ENCODE data around the gene MRPL19.
"Not testable (repeated sequence)": the region's sequence is repeated elsewhere in the genome, so short reads cannot be mapped to it uniquely, and the experiment has no call there.

MRPL19 gene

DNA sequence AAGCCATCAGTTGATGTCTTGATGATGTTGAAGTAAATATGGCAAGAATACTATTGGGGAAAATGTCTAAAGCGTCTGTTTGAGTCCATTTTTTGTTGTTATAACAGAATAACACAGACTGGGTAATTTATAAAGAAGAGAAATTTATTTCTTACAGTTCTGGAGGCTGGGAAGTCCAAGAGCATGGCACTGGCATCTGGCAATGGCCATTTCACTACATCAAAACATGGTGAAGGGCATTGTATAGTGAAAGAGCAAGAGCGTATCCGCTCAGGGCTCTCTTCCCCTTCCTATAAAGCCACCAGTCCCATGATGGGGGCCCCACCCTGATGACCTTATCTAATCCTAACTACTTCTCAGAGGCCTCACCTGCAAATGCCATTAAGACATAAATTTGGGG lies 29.6 kb upstream of the MRPL19 start:
- DNase-seq: no peak

DNA sequence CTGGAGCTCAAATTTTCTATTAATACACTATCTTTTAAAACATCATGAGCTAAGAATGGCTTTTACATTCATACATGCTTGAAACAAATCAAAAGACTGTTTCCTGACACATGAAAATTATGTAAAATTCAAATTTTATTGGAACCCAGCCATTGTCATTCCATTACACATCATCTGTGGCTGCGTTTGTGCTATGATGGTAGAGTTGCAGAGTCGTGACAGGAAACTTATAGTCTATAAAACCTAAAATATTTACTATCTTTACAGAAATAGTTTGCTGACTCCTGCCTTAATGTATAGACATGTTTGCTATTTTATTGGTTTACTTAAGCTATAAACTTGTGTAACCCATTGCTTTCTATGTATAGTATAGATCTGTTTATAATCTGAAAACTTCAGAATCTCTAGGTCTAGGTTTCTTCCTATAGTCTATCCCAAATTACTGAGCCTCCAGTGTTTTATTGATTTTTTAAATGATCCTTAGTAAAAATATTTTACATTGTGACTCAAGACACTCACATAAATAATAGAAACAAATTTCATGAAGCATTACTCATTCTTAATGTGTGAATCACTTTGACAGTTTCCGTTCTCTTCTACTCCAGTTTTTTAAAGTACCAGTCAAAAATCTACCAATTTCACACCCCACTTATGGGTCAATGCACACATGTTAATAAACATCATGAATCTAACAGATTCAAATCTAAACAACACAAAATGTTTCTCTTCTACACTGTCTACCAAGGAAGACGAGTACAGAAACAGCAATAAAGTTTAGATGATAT lies 26.4 kb upstream of the MRPL19 start:
- no peak for DNase-seq

GRCh38 chr2:75621228-75621627 lies 25.4 kb upstream of the MRPL19 start:
- no peak for DNase-seq

GRCh38 chr2:75622500-75622899 lies 24.1 kb upstream of the MRPL19 start:
- no peak for DNase-seq

DNA sequence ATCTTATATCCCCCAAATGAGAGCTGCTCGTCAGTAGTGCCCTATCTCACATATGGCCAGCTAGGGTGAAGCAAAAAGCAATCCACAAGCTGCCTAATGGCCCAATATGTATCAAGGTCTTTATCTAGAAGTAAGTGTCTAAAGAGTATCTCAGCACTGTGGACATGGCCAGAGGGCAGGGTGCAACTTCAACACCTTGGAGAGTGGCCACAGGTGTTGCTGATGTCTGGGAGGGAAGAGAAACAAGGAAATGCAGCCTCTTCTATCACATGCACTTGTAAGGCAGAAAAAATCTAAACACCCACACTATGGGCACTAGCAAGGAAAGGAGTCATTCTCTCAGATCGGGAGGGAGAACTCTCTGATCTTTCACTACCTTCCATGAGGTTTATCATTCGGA lies 23.7 kb upstream of the MRPL19 start:
- DNase-seq: no peak

DNA sequence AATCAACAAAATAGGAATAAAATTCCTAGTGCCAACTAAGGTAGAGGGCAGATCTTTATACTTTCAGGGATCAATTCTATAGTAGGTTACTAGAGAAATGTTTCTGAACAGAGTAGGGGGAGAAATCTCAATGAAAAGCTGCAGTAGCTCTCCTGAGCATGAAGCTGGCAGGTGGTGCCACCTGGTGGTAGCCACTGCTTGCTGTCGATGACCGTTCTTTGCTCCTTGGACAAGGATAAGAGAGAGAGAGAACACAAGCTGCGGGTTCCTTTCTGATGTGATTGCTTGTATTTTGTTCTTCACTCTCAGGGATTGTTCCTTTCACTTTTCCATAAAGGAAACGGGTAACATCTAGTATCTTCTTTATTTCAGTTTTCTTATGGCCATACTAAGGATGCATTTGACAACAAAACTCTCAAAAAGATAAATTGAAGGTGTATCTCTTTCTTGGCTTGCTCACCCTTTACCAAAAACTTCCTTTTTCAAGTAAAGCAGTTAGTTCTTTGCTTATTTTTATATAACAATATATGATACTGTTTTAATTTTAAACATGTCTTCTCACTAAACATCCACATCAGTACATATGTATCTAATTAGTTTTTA lies 18.6 kb upstream of the MRPL19 start:
- peak; percentile 79 for DNase-seq

DNA sequence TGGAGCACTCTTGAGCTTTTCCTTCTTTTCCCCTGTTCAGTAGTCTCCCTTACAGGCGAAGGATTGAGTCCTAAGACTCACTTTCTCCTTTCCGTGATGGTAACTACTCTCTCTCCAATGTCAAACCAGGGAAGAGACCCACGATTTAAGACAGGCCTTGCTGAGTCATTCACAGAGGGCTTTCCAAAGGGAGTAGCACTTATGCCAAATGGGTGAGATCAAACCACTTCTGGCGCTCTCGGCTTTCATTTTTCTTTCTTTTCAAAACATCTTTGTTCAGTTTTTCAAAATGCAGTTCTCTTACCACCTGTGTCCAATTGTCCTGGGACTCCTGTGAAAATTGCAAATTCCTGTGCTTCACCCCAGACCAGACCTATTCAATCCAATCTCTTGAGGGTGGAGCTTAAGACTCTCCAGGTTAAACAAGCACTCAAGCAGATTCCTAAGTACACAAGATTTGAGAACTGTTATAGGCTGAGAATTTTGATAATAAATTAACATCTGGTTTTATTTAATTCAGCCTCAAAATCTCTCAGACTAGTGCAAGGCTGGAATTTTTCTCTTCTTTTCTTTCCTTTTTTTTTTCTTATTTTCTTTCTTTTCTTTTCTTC lies 14.4 kb upstream of the MRPL19 start:
- no peak for DNase-seq

DNA sequence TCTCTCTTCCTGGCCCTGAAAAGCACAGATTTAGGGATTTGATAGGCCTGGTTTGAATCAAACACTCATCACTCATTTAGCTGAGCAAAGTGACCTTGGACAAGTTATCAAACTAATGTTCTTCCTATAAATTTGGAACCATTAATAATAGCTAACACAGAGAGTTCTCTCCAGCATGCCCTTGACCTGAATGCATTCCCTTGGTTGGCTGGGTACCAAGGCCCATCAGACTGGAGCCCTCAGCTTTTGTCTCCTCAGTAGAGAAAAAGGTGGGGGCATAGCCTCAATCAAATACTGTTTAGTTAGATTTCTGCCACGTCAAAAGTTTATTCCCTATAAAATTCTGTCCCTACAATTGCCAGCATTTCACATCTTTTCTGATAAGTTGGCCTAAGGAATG lies 13.8 kb upstream of the MRPL19 start:
- no peak for DNase-seq

DNA sequence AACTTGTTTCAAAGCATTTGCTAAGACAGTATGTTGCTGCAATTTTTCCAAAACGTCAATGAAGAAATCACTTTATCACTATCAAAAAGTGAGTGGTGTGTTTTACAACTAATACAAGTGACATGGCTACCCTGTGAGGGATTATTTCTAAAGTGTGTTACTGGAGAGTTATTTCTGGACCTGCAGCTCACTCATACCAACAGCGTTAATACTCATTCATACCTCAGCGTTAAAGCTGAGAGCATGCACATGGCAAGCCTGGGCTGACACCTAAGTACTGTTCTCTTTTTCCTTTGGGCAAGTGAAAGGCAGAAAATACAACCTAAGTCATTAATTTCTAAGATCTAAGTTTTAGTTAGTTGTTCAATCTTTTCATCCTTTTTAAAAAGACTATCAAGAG lies 13.0 kb upstream of the MRPL19 start:
- no peak for DNase-seq

GRCh38 chr2:75634945-75635344 lies 11.6 kb upstream of the MRPL19 start:
- DNase-seq: no peak

DNA sequence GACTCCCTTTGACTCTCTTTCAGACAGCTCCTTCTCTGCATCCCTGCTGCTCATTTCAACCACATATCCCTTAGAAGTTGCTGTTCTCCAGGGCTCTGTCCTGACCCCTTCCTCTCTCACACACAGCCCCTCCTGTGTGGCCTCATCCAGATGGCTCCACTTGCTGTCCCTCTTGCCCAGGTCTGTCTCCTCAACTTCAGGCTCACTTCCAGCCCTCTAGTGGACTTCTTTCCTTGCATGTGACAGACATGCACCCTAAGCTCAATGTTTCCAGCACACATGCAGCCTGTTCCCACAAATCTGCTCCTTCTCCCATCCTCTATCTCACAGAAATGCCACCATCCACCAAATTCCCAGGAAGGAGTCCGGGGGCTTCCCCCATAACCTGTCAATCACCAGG lies 9.0 kb upstream of the MRPL19 start:
- no peak for DNase-seq

- DNase-seq: peak; percentile 75
These were observed 5.9 kb upstream of the MRPL19 start for GRCh38 chr2:75640621-75641121.

DNA sequence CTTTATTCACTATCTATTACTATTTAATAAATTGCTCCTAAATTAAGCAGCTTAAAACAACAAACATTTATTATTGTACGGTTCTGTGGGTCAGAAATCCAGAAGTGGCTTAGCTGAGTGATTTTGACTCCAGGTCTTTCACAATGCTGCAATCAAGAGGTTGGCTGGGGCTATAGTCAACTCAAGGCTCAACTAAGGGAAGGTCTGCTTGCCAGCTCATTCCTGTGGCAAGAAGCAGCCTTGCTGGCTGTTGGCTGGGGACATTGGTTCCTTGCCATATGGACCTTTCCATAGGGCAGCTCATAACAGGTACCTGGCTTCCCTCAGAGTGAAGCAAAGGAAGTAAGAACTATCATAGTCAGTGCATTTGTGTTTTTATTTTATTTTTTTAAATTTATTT lies 5.0 kb upstream of the MRPL19 start:
- no peak for DNase-seq

DNA sequence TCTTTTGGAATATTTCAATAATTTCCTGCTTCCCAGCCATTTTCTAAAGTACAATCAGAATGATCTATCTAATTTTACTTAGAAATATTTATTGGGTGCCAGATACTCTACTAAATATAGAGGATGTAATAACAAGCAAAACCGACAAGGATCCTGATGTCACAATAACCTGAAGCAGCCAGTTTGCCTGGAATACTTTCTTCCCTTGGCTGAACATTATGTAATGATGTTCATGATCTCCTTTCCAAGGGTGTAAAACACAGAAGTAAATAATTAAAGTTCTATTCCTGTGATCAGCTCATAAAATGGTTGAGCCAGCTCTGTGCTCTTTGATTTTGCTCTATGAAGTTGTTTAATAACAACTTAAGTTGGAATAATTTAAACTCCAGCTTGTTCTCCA lies 2.6 kb upstream of the MRPL19 start:
- no peak for DNase-seq

DNA sequence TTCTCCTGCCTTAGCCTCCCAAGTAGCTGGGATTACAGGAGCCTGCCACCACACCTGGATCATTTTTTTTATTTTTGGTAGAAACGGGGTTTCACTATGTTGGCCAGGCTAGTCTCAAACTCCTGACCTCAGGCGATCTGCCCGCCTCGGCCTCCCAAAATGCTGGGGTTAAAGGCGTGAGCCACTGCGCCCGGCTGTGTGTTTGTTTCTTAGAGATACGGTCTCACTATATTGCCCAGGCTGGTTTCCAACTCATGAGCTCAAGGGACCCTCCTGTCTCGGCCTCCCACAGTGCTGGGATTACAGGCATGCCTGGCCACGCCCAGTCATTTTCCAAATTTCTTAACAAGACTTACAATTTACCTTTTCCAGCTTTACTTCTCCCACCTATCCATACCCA lies 940 bp upstream of the MRPL19 start:
- no peak for DNase-seq

GRCh38 chr2:75646090-75646582 lies 447 bp upstream of the MRPL19 start:
- no peak for DNase-seq

GRCh38 chr2:75647771-75648170 lies 1.2 kb downstream of the MRPL19 start:
- no peak for DNase-seq

DNA sequence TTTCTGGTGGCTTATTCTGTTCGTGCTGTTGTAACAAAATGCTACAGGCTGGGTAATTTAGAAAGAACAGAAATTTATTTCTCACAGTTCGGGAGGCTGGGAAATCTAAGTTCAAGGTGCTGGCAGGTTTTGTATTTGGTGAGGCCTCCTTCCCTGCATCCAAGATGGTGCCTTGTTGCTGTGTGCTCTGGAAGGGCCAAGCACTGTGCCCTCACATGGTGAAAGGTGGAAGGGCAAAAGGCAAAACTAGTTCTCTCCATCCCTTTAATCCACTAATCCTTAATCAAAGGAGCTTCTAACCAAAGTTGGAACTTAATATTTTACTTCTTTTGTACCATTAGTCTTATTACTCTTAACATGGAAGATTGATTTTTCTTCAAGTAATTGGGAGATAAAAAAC lies 7.4 kb downstream of the MRPL19 start:
- no peak for DNase-seq

- no peak for DNase-seq
These were observed 9.3 kb downstream of the MRPL19 start for GRCh38 chr2:75655861-75656260.

GRCh38 chr2:75656563-75656962 lies 10.0 kb downstream of the MRPL19 start:
- no peak for DNase-seq

DNA sequence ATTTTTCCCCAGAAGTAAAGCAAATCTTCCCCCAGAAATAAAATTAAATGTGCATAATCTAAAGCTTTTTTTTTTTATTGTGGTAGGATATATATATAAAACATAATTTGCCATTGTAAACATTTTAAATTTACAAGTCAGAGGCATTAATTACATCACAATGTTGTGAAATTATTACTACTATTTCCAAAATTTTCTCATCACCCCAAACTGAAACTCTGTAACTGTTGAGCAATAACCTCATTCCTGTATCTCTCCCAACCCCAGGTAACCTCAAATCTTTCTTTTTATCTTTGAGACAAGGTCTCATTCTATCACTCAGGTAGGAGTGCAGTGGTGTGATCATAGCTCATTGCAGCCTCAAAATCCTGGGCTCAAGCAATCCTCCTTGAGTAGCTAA lies 11.2 kb downstream of the MRPL19 start:
- DNase-seq: no peak

GRCh38 chr2:75666911-75667310 lies 20.3 kb downstream of the MRPL19 start:
- DNase-seq: no peak

DNA sequence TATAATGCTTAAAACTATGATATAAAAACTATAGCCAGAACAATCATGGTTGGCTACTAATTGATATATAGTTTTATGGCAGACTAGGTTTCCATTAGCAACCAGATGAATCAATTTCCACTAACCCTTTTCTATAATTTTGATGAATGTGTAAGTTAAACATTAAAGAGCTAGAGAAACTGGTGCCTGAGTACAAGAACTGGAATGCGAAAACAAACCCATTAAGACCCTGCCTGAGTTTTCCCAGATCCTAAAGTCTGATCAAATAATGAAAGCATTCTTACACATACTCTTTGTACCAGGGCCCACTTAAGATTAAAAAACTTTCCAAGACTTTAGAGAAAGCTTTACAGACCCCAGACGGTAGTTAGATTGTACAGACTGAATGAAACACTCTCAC lies 21.3 kb downstream of the MRPL19 start:
- no peak for DNase-seq

DNA sequence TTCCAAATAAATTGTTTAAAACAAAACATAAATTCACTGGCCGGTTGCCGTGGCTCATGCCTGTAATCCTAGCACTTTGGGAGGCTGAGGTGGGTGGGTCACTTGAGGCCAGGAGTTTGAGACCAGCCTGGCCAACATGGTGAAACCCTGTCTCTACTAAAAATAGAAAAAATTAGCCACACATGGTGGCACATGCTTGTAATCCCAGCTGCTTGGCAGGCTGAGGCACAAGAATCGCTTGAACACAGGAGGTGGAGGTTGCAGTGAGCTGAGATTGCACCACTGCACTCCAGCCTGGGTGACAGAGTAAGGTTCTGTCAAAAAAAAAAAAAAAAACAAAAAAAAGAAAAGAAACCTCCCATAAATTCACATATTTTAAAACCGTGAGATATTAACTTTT lies 28.8 kb downstream of the MRPL19 start:
- not testable (repeated sequence) for DNase-seq

Data from right hindlimb (tissue), 1 donor.